ENCODE measurements around the gene MRPS21.
A peak's percentile ranks its signal among the peaks of the same experiment; 100 is the strongest.
"Not testable (repeated sequence)": the region's sequence is repeated elsewhere in the genome, so short reads cannot be mapped to it uniquely, and the experiment has no call there.

Gene MRPS21

DNA sequence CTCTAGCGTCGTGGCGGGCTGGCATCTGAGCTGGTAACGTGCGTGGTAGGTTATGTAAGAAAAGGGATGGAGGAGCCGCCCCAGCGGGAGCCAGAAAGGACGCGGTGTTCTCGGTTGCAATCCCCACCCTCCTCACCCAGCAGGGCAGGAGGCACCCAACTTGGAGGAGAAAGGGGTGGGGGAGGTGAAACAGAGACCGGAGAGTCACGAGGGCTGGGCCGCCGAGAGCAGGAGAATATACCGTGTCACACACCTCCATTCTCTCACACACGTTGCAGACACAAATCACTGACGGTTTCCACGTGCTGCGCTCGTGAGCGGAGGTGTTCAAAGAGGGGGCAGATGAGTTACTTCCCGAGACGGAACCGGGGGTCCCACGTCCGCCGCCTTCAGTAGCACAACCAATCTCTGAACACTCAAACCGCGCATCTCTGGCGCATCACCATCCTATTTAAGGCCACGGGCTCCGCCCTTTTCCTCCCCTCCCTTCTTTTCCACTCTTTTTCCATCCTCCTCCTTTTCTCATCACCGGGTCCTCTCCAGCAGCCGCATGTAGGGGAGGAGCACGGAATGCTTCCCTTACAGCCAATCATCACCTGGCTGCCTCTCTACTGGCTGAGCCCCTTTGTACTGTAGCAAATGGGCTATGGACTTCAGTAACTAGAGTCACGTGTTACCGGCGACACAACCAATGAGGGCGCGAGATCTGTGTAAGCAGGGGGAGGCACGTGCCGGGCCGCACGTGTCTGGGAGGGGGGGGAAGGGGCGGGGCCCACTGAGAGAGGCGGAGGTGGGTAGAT lies 11.7 kb upstream of the MRPS21 start, which contains the start of gene CIART:
Gene CIART, plus strand, starts transcription at position 797 of the 800 bp plus-strand sequence. CDS start 714 bp downstream, outside the sequence.
- DNase-seq (ENCODE audit: low read depth in 2 of 2), result peak; percentile 98

GRCh38 chr1:150282558-150282958 lies 11.1 kb upstream of the MRPS21 start:
- no peak for DNase-seq (ENCODE audit: low read depth in 2 of 2)

- no peak for DNase-seq (ENCODE audit: low read depth in 2 of 2)
Observed at GRCh38 chr1:150283260-150283659, 10.4 kb upstream of the MRPS21 start.

DNA sequence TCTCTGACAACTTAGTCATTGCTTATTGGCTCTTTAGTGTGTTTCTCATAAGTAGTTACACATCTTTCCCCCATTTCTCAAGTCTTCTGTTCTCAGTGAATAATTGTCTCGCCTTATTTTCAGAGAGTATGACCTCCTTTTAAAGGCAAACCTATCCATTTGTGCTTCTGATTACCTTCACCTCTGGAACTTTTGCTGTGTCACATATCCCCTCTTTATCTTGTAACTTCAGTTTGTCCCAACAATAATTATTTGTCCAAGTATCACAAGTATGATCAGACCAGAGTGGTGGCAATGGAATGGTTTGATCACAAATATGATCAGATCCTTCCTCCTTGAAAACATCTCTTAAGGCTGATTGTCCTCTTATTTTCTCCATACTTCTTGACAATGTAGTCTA lies 5.3 kb upstream of the MRPS21 start:
- no peak for DNase-seq (ENCODE audit: low read depth in 2 of 2)

GRCh38 chr1:150288822-150289221 lies 4.8 kb upstream of the MRPS21 start:
- DNase-seq (ENCODE audit: low read depth in 2 of 2), result no peak

GRCh38 chr1:150295476-150295875 lies 1.8 kb downstream of the MRPS21 start:
- no peak for DNase-seq (ENCODE audit: low read depth in 2 of 2)

GRCh38 chr1:150299716-150300115 lies 6.1 kb downstream of the MRPS21 start:
- DNase-seq (ENCODE audit: low read depth in 2 of 2), result no peak

DNA sequence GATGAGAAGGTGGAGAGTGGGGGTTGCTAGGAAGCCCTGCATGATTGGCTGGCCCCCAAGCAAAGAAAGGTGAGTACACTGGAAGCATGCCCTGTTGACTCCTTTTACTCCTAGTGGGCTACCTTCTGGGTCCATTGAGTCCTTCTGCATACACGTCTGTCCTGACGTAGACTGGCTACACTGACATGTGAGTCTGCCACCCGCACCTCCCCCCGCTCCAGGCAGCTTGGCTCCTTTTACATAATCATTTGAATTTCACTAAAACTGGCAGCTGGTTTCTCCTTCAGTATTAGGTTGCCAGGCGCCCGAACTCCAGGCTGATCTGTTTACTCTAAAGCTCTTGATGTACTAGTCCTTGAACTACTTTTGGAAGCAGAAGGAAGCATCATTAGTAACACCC lies 8.7 kb downstream of the MRPS21 start:
- DNase-seq (ENCODE audit: low read depth in 2 of 2), result no peak

DNA sequence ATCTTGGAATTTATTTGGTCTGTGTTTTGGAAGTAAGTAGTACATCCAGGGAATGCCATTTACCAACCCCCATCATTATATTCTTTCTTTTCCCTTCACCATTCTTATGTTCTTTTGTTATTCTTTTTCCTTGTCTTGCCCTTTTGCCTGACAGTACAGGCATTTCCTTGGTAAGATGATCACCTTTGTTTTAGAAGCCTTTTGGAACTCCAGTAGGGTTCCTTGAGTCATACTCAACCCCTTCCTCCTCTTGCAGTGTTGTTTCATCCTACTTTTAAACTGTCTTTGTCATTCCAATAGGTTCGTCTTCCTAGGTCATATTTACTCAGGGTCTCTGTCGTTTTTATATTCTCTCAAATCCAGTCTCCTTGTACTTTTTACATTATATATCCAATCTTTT lies 9.2 kb downstream of the MRPS21 start:
- DNase-seq (ENCODE audit: low read depth in 2 of 2), result no peak

GRCh38 chr1:150308585-150308984 lies 14.9 kb downstream of the MRPS21 start:
- not testable (repeated sequence) for DNase-seq (ENCODE audit: low read depth in 2 of 2)

DNA sequence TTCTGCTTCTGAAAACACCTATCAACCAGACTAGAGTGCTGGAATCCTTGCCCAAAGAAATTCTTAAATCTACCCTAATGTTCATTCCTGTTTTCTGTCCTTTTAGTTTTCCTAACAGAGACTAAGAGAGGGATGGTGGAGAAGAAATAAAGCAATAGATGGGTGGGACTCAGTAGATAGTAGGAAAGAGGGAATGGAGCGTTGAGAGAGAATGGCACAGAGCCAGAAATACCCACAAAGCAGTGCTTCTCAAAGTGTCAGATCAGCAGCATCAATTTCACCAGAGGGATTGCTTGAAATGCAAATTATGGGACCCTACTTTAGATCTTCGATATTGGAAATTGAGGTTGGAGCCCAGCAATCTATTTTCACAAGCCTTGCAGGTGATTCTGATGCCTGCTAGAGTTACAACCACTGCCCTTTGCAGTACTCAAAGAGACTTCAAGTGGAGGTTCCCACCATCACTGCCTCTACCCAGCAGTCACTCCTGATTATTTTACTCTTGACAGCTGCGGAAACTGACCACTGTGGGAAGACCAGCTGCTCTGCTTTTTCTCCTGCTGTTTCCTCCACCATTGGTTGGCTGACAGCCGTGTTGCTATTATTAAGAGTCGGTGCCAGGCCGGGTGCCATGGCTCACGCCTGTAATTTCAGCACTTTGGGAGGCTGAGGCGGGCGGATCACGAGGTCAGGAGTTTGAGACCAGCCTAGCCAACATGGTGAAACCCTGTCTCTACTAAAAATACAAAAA lies 16.3 kb downstream of the MRPS21 start:
- no peak for DNase-seq (ENCODE audit: low read depth in 2 of 2)

- no peak for DNase-seq (ENCODE audit: low read depth in 2 of 2)
Observed at GRCh38 chr1:150311762-150312161, 18.1 kb downstream of the MRPS21 start.

- DNase-seq (ENCODE audit: low read depth in 2 of 2), result not testable (repeated sequence)
Observed at GRCh38 chr1:150314691-150315090, 21.0 kb downstream of the MRPS21 start.

- no peak for DNase-seq (ENCODE audit: low read depth in 2 of 2)
Observed at GRCh38 chr1:150320667-150320978, 27.0 kb downstream of the MRPS21 start.

DNA sequence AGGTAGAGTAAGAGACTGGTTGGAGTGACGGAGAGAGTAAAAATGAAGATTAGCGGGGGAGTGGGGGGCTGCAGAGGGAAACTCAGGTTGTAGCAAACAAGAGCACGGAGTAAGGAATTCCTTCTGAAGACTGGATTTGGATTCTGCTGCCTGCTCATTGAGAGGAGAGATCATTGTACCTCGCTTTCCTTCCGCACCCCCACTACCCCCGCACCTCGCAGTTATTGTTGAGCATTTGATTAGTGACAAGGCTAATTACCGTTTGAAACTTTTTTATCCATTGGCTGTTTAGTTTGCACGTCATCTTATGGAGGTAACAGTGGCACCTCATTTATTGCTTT lies 28.1 kb downstream of the MRPS21 start:
- DNase-seq (ENCODE audit: low read depth in 2 of 2), result no peak

DNA sequence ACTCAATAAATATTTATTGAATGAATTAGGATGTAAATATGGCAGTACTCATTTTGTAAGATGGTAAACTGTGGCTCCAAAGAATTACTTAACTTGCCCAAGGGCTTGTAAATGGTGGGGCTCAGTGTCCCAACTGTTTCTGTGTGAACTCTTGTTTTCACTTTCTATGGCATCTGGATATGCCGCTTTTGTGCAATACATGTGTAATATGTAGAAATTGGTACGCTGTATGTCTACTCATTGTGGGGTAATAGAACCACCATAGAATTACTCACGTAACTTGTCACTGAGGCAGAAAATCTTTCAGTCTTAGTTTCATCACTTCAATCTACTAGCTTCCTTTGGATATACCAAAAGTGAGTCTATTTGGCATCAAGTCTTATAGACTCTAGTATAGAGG lies 28.6 kb downstream of the MRPS21 start:
- DNase-seq (ENCODE audit: low read depth in 2 of 2), result no peak

DNA sequence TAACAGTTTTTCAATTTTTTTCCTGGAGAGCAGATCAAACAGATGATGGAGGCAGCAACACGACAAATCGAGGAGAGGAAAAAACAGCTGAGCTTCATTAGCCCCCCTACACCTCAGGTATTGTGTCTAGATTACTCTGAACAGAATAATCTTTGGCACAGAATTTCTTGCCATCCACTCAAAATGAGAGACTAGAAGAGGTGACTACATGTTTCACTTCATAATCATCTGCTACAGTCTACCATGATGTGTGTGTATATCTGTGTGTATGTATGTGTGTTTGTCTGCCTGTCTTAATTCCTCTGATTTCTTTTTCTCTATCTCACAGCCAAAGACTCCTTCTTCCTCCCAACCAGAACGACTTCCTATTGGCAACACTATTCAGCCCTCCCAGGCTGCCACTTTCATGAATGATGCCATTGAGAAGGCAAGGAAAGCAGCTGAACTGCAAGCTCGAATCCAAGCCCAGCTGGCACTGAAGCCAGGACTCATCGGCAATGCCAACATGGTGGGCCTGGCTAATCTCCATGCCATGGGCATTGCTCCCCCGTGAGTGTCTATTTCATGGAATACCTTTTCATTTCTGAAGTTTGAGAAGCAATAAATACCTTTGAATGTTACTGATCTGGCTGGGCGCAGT lies 39.1 kb downstream of the MRPS21 start:
- no peak for DNase-seq (ENCODE audit: low read depth in 2 of 2)

- no peak for DNase-seq (ENCODE audit: low read depth in 2 of 2)
Observed at GRCh38 chr1:150346316-150346715, 52.7 kb downstream of the MRPS21 start.

- no peak for DNase-seq (ENCODE audit: low read depth in 2 of 2)
Observed at GRCh38 chr1:150352866-150353265, 59.2 kb downstream of the MRPS21 start.

All from fibroblast of skin of left quadriceps (primary cell).